Fibroblast of lung (primary cell): ENCODE results near the gene OR4A15.

Experiments used
- EZH2 ChIP-seq: IDR thresholded peaks from 2 replicates; pipeline ENCODE4 v1.5.1; 2012; ENCODE audit warnings: low read length, control low read depth, mild to moderate bottlenecking; ENCODE audit errors: missing control alignments
- TF ChIP-seq, protein P1 (sequence below), 2 donors: IDR thresholded peaks in 1 of 2; conservative IDR thresholded peaks in 1 of 2; 1 replicate in 1 of 2; 2 replicates in 1 of 2; pipeline ENCODE4 v1.5.1; 2011 to 2012; ENCODE audit warnings: low read length in 2 of 2, control low read depth in 1 of 2, inconsistent platforms in 1 of 2, low read depth in 1 of 2, mild to moderate bottlenecking in 1 of 2

DNA sequence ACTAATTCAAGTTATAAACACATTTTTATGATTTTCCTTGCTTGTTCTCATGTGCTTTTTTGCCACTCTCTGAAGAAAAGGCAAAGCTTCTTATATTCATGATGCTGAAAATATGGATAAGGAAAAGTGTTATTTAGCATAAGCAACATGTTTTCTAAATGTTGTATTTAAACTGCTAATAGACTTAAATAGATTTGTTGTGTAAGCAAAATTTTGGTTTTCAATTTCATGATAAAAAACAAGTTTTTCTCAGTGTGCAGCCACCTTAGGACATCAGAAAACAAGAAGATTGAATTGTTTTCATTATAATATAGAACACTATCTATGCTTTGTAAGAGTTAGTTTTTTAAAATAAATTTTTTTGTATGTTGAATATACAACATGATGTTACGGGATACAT lies 22.5 kb upstream of the OR4A15 start:
- TF ChIP-seq, protein P1, sequence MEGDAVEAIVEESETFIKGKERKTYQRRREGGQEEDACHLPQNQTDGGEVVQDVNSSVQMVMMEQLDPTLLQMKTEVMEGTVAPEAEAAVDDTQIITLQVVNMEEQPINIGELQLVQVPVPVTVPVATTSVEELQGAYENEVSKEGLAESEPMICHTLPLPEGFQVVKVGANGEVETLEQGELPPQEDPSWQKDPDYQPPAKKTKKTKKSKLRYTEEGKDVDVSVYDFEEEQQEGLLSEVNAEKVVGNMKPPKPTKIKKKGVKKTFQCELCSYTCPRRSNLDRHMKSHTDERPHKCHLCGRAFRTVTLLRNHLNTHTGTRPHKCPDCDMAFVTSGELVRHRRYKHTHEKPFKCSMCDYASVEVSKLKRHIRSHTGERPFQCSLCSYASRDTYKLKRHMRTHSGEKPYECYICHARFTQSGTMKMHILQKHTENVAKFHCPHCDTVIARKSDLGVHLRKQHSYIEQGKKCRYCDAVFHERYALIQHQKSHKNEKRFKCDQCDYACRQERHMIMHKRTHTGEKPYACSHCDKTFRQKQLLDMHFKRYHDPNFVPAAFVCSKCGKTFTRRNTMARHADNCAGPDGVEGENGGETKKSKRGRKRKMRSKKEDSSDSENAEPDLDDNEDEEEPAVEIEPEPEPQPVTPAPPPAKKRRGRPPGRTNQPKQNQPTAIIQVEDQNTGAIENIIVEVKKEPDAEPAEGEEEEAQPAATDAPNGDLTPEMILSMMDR (conservative IDR thresholded peaks at IDR 0.05 in 1 of 2, IDR thresholded peaks at IDR 0.05 in 1 of 2; ENCODE audit: low read depth in 1 of 2, low read length in 2 of 2) = no peak
- TF ChIP-seq EZH2 = no peak
